A549 (cell line): Measurements from ENCODE around the gene GNB5.

Experiments
- POLR2A ChIP-seq: IDR thresholded peaks from 2 replicates; pipeline ENCODE4 v1.6.1; 2012; ENCODE audit warnings: mild to moderate bottlenecking, low read length
- RCOR1 ChIP-seq: fragments of 150-350 bp; IDR thresholded peaks from 2 replicates; pipeline ENCODE4 v1.6.1; 2014; ENCODE audit warnings: antibody characterized with exemption, low read length, low read depth
- TF ChIP-seq, protein P1 (sequence below): fragments of 200-600 bp; sonication (generic); IDR thresholded peaks from 2 replicates; pipeline ENCODE4 v1.6.1; 2016; ENCODE audit warnings: antibody characterized with exemption, mild to moderate bottlenecking, moderate library complexity
- TF ChIP-seq, protein P2 (sequence below): fragments of >200 bp; sonication (Bioruptor Twin); formaldehyde crosslinking; IDR thresholded peaks from 3 replicates; pipeline ENCODE4 v1.5.1; 2016

DNA sequence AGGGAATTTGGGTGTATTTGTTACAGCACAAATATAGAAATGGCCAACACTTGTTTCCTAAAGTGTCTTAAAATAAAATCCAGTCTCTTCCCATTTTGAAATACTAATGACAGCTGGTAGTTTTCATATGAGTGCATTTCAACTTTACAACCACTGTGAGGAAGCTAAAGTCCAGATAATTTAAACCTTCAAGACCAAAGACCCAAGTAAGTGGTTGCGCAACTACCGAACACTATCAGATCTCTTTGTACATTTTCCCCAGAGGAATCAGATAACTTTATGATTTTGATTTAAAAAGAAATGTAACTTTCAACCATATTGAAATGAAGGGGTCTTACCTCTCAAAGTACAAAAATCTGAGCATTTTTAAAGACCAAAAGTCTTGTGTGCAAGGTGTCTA, 92.9 kb downstream of the GNB5 start:
- TF ChIP-seq, protein P1, sequence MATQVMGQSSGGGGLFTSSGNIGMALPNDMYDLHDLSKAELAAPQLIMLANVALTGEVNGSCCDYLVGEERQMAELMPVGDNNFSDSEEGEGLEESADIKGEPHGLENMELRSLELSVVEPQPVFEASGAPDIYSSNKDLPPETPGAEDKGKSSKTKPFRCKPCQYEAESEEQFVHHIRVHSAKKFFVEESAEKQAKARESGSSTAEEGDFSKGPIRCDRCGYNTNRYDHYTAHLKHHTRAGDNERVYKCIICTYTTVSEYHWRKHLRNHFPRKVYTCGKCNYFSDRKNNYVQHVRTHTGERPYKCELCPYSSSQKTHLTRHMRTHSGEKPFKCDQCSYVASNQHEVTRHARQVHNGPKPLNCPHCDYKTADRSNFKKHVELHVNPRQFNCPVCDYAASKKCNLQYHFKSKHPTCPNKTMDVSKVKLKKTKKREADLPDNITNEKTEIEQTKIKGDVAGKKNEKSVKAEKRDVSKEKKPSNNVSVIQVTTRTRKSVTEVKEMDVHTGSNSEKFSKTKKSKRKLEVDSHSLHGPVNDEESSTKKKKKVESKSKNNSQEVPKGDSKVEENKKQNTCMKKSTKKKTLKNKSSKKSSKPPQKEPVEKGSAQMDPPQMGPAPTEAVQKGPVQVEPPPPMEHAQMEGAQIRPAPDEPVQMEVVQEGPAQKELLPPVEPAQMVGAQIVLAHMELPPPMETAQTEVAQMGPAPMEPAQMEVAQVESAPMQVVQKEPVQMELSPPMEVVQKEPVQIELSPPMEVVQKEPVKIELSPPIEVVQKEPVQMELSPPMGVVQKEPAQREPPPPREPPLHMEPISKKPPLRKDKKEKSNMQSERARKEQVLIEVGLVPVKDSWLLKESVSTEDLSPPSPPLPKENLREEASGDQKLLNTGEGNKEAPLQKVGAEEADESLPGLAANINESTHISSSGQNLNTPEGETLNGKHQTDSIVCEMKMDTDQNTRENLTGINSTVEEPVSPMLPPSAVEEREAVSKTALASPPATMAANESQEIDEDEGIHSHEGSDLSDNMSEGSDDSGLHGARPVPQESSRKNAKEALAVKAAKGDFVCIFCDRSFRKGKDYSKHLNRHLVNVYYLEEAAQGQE: no peak
- TF ChIP-seq, protein P2, sequence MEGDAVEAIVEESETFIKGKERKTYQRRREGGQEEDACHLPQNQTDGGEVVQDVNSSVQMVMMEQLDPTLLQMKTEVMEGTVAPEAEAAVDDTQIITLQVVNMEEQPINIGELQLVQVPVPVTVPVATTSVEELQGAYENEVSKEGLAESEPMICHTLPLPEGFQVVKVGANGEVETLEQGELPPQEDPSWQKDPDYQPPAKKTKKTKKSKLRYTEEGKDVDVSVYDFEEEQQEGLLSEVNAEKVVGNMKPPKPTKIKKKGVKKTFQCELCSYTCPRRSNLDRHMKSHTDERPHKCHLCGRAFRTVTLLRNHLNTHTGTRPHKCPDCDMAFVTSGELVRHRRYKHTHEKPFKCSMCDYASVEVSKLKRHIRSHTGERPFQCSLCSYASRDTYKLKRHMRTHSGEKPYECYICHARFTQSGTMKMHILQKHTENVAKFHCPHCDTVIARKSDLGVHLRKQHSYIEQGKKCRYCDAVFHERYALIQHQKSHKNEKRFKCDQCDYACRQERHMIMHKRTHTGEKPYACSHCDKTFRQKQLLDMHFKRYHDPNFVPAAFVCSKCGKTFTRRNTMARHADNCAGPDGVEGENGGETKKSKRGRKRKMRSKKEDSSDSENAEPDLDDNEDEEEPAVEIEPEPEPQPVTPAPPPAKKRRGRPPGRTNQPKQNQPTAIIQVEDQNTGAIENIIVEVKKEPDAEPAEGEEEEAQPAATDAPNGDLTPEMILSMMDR: no peak
- TF ChIP-seq POLR2A: no peak
- TF ChIP-seq RCOR1: no peak
